Placental pericyte (primary cell): ENCODE measurements around the gene KLHL26. TPM values are rescaled to one million over a fixed set of nuclear protein-coding genes. Genes with fewer than 3 reads are reported as not detected.

Experiments
- small RNA-seq: library from RNA; depleted of rRNA; stranded (forward); fragments of <200 nt; gene quantifications from one replicate; pipeline ENCODE3, GENCODE V24; 2012; ENCODE audit warnings: low replicate concordance
- total RNA-seq: library from RNA; depleted of rRNA; stranded (reverse); fragments of >200 nt; gene quantifications from 2 replicates; pipeline ENCODE4 v1.2.3, GENCODE V29; 2012

KLHL26 gene, protein sequence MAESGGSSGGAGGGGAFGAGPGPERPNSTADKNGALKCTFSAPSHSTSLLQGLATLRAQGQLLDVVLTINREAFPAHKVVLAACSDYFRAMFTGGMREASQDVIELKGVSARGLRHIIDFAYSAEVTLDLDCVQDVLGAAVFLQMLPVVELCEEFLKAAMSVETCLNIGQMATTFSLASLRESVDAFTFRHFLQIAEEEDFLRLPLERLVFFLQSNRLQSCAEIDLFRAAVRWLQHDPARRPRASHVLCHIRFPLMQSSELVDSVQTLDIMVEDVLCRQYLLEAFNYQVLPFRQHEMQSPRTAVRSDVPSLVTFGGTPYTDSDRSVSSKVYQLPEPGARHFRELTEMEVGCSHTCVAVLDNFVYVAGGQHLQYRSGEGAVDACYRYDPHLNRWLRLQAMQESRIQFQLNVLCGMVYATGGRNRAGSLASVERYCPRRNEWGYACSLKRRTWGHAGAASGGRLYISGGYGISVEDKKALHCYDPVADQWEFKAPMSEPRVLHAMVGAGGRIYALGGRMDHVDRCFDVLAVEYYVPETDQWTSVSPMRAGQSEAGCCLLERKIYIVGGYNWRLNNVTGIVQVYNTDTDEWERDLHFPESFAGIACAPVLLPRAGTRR
- 6.6 and 7.4 TPM in 2 replicates for total RNA-seq

DNA sequence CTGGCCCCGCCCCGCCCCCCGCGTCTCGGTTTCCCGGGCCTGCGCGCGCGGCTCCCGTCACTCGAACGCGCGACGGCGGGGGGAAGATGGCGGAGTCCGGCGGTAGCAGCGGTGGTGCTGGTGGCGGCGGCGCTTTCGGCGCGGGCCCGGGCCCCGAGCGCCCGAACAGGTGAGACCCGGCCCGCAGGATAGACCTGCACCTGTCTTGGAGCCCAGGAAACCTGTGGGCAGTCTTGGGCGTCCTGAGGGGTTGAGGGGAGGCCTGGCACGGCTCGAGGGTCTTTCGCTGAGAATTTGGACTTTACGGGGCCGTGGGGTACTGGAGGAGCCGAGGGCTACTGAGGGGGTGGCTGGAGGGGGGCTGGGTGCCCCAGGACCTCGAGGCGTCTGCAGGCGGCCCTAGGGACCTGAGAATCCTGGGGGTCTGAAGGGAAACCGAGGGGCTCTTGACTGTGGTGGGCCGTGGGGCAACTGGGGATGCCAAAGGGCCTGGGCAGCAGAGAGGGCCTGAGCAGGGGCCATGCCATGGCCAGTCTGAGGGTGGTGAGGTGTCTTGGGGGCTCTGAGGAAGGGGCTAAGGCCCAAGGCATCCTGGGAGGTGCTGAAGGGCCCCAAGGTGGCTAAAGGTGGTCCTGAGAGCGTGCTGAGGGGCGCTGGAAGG is at the start of gene KLHL26:
Gene KLHL26, plus strand, starts transcription at position 60 of the 661 bp plus-strand sequence. Its CDS starts 27 bp downstream, at position 87.

DNA sequence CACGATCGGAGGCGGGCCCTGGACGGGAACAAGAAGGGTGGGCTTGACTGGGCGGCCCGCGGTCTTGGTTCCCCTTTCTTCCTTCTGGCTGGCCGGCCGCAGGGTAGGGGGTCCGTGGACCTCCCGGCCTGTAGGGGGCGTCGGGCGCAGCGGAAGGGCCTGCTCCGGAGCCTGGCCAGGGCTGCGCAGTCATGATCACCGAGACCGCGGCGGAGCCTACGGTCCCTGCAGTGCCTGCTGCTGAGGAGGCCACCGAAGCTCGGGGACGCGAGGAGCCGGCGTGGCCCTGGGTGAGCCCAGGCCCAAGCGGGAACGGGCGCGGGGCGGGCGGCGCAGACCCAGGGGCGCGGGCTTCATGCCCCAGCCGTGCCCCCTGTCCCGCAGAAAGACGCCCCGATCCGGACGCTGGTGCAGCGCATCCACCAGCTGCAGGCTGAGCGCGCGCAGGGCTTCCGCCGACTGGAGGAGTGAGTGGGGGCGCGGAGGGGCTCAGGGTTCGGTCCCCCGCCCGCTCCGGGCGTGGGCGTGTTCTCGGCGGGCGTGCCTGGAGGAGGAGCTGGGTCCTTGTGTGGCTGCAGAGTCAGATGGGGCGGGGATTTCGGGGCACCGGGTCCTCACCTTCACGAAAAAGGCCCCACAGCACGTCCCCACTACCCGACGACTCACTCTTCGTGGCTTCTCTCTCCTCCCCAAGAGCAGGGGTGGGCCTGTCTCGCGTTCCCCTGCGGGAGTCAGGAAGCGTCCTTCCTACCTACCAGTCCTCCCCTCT is 48.0 kb upstream of the KLHL26 start, which contains the start of gene REX1BD:
Gene REX1BD, plus strand, starts transcription at position 188 of the 769 bp plus-strand sequence. Its CDS starts 4 bp downstream, at position 192.

DNA sequence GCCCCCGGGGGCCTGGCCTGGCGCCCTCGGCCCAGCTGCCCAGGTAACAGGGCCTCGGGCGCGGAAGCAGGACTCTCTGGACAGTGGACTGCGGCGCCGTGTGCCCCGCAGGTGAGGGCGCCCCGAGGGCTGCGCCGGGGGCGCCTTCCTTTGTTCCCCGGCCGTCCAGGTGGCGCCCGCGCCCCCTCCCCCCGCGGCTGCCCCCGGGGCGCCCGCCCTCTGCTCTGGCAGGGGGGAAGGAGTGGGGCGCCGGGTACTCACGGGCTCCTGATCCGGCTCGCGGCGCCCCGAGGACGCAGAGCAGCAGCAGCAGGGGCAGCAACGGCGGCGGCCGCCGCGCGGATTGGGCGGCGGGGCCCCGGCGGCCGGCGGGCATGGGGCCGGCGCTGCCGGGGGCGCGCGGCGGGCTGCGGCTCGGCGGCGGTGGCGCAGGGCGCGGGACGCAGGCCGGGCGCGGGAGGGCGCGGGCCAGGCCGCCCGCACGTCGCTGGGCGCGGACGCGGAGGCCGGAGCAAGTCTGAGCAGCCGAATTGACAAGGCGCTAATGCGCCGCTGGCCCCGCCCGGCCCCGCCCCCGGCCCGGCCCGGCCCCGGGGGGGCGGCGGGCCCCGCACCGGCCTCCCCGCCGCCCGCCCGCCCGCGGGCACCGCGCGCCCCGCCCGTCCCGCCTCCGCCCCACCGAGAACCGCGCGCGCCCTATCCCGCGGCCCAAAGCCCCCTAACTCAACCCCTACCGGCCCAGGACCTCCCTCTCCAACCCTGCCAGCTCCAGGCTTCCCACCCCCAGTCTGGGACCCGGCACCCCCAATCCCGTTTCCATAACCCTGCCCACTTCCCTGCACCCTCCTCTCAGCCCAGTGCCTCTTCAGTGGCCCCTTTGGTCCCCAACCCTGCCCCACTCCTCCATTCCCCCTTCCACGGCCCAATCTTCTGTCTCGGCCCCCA is 30.3 kb upstream of the KLHL26 start, which contains the start of gene CRLF1:
Gene CRLF1, minus strand, starts transcription at position 519 of the 945 bp plus-strand sequence. Its CDS starts 143 bp downstream, at position 376.

DNA sequence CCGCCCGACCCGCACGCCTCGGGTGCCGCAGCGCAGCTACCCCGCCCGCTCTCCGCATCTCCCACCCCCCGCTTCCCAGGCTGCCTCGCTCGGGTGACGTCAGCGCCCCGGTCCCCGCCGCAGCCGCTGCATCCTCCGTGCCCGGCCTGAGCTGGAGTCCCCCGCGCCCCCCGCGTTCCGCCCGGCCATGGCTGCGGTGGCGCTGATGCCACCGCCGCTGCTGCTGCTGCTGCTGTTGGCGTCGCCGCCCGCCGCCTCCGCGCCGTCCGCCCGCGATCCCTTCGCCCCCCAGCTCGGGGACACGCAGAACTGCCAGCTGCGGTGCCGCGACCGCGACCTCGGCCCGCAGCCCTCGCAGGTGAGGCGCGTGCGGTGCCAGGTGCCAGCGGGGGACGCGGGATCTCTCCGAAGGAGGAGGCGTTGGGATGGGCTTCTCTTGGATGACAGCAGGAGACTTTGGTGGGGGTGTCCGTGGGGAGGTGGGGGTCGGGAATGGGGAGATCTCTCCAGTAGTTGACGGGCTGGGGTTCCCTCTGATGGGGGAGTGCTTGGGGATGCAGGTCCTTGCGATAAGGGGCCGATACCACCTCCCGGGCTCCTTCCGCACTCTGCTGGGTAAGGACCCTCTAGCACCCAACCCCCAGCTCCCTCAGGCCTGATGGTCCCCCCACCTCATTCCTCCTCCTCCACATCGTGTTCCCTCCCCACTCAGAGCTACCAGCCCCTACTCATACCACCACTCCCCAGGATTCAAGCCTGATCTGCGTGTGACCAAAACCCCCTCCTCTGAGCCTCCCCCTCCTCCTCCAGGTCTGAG is 23.8 kb upstream of the KLHL26 start, which contains the start of gene TMEM59L:
Gene TMEM59L, plus strand, starts transcription at position 99 of the 817 bp plus-strand sequence. Its CDS starts 89 bp downstream, at position 188.

DNA sequence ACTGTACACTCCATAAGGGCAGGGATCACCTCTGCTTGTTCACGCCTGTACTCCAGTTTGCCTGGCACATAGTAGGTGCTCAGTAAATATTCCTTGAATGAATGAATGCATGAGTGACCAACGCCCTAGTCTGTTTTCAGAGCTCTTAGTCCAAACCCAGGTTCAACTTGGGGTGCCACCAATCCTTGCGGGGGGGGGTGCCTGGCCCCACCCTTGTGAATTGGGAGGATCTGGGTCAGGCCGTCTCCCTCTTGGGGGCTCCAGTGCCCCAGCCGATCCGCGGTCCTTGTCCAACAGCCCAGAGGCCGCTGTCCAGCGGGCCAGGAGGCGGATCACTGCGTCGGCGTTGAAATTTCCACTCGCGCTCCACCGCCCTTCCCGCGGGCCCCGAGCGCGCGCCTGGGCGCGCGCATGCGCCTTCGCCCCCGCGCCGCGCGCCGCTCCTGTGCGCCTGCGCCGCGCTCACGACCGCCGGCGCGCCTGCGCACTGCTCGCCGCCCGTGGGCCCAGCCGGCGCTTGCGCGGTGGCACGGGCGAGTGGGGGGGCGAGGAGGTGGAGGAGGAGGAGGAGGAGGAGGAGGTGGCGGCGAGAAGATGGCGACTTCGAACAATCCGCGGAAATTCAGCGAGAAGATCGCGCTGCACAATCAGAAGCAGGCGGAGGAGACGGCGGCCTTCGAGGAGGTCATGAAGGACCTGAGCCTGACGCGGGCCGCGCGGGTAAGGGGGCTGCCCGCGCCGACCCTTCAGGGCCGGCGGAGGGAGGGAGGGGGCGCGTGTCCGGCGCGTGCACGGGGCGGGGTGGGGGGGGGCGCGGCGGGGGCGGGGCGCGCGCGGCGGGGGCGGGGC is 46.5 kb downstream of the KLHL26 start, which contains the start of gene CRTC1:
Gene CRTC1, plus strand, starts transcription at position 572 of the 849 bp plus-strand sequence. Its CDS starts 23 bp downstream, at position 595.

Small RNA genes lying within 50 kb of the gene (small RNA-seq; reads per million reads assigned to genes)
- not detected for gene RN7SL155P

Other genes with a start within 250 kb of the KLHL26 start
- 0.14 and 0.44 TPM in 2 replicates for gene LRRC25, start 239.4 kb upstream of the KLHL26 start, total RNA-seq
- gene SSBP4, start 217.6 kb upstream of the KLHL26 start, total RNA-seq, result 65.7 and 128 TPM in 2 replicates
- 24.9 and 56.5 TPM in 2 replicates for gene ISYNA1, start 198.9 kb upstream of the KLHL26 start, total RNA-seq
- 23.9 and 27.6 TPM in 2 replicates for gene ELL, start 115.0 kb upstream of the KLHL26 start, total RNA-seq
- gene FKBP8, start 93.5 kb upstream of the KLHL26 start, total RNA-seq, result 178 and 405 TPM in 2 replicates
- gene KXD1, start 79.2 kb upstream of the KLHL26 start, total RNA-seq, result 124 and 142 TPM in 2 replicates
- 743 and 1,675 TPM in 2 replicates for gene UBA52, start 65.2 kb upstream of the KLHL26 start, total RNA-seq
- gene REX1BD, start 48.2 kb upstream of the KLHL26 start, total RNA-seq, result 27.4 and 51.0 TPM in 2 replicates
- gene CRLF1, start 30.2 kb upstream of the KLHL26 start, total RNA-seq, result under 0.01 and 2.6 TPM in 2 replicates
- 0.14 and 0.88 TPM in 2 replicates for gene TMEM59L, start 24.2 kb upstream of the KLHL26 start, total RNA-seq
- 3.0 and 3.5 TPM in 2 replicates for gene CRTC1, start 46.7 kb downstream of the KLHL26 start, total RNA-seq
- gene COMP, start 154.3 kb downstream of the KLHL26 start, total RNA-seq, result not detected in 2 replicates
- gene UPF1, start 194.9 kb downstream of the KLHL26 start, total RNA-seq, result 60.4 and 76.5 TPM in 2 replicates